Myocyte (in vitro differentiated cells): ENCODE results near the gene LRCH3. TPM values are rescaled to one million over a fixed set of nuclear protein-coding genes. Genes with fewer than 3 reads are reported as not detected.

Experiments used
- DNase-seq: peaks from one replicate; pipeline ENCODE4 v3.0.0-alpha.2; 2012; ENCODE audit warnings: low read depth
- polyA plus RNA-seq: library from polyadenylated mRNA; unstranded; fragments of >200 nt; gene quantifications from one replicate; pipeline ENCODE4 v1.2.1, GENCODE V29; 2012; ENCODE audit warnings: missing spikeins
- total RNA-seq: library from RNA; depleted of rRNA; stranded (reverse); fragments of >200 nt; gene quantifications from 2 replicates; pipeline ENCODE4 v1.2.3, GENCODE V29; 2014

LRCH3 gene
- 17.0 TPM in 2 replicates for total RNA-seq
- 26.5 TPM for polyA plus RNA-seq

- DNase-seq, result peak; percentile 87
Observed at GRCh38 chr3:197791113-197791891, at the start of gene LRCH3. Gene LRCH3 (plus strand): TSS chr3:197791254. CDS start chr3:197791279, 25 bp downstream.

- no peak for DNase-seq
Observed at GRCh38 chr3:197742787-197743186, 48.3 kb upstream of the LRCH3 start.

GRCh38 chr3:197746209-197746608, 44.8 kb upstream of the LRCH3 start:
- no peak for DNase-seq

GRCh38 chr3:197746801-197747237, 44.2 kb upstream of the LRCH3 start:
- DNase-seq, result peak; percentile 39

- peak; percentile 87 for DNase-seq
Observed at GRCh38 chr3:197748597-197749314, 42.3 kb upstream of the LRCH3 start.

GRCh38 chr3:197749315-197749600, 41.8 kb upstream of the LRCH3 start:
- DNase-seq, result no peak

GRCh38 chr3:197749601-197750395, 41.3 kb upstream of the LRCH3 start, which contains the start of gene FYTTD1:
Gene FYTTD1 (plus strand): TSS chr3:197749883. CDS start chr3:197749972, 89 bp downstream.
- DNase-seq, result peak; percentile 92

- peak; percentile 82 for DNase-seq
Observed at GRCh38 chr3:197750396-197750831, 40.6 kb upstream of the LRCH3 start.

- DNase-seq, result peak; percentile 66
Observed at GRCh38 chr3:197750858-197751737, 40.0 kb upstream of the LRCH3 start.

- no peak for DNase-seq
Observed at GRCh38 chr3:197752107-197752506, 38.9 kb upstream of the LRCH3 start.

GRCh38 chr3:197753263-197753662, 37.8 kb upstream of the LRCH3 start:
- DNase-seq, result no peak

GRCh38 chr3:197756704-197757103, 34.4 kb upstream of the LRCH3 start:
- DNase-seq, result no peak

GRCh38 chr3:197758512-197758911, 32.5 kb upstream of the LRCH3 start:
- DNase-seq, result no peak

GRCh38 chr3:197761784-197762183, 29.3 kb upstream of the LRCH3 start:
- no peak for DNase-seq

GRCh38 chr3:197775317-197775716, 15.7 kb upstream of the LRCH3 start:
- DNase-seq, result no peak

GRCh38 chr3:197782230-197782629, 8.8 kb upstream of the LRCH3 start:
- DNase-seq, result no peak

GRCh38 chr3:197784019-197784585, 7.0 kb upstream of the LRCH3 start:
- DNase-seq, result no peak

- no peak for DNase-seq
Observed at GRCh38 chr3:197787412-197787811, 3.6 kb upstream of the LRCH3 start.

GRCh38 chr3:197789309-197789708, 1.7 kb upstream of the LRCH3 start:
- no peak for DNase-seq

GRCh38 chr3:197790033-197790432, 1.0 kb upstream of the LRCH3 start:
- no peak for DNase-seq
